ENCODE data around the gene ATP5IF1. TPM values are rescaled to one million over a fixed set of nuclear protein-coding genes. Genes with fewer than 3 reads are reported as not detected.

The ATP5IF1 gene
- total and polyA plus RNA-seq, 2 of the 8 experiments (the other 6 are each of a cell fraction or from before 2014, with no cell fraction given), result 198 to 242 TPM

- Histone ChIP-seq H2AK5ac (ENCODE audit: low read depth, low read length) (no peak overlapping the region), H2BK5ac (ENCODE audit: low read depth, low read length) (no peak overlapping the region), H3K27ac (ENCODE audit: low read depth, low read length) (no peak overlapping the region), H3K9ac (replicated peaks in 1 of 4; ENCODE audit: extremely low read depth in 1 of 4, low read depth in 3 of 4, low read length in 3 of 4) (no peak overlapping the region), H3K36me3 (ENCODE audit: control insufficient read depth in 2 of 4, insufficient read depth in 4 of 4, low read length in 3 of 4) (peaks cover 4 to 36% (median 24%) of the 10 kb centered on the region in 4 experiments; a peak in 7 of 8 replicates), H4K20me1 (replicated peaks in 1 of 2; ENCODE audit: control insufficient read depth in 1 of 2, insufficient read depth in 2 of 2, low read length in 2 of 2) (no peaks in the 10 kb centered on the region), H2BK120ac (replicated peaks; ENCODE audit: low read depth, low read length) (no peak overlapping the region), H4K91ac (replicated peaks; ENCODE audit: insufficient read length, low read length) (no peak overlapping the region), H3K23ac (ENCODE audit: insufficient read length) (no peak overlapping the region), H3K56ac (replicated peaks; ENCODE audit: insufficient read length, low read depth, low read length) (no peak overlapping the region), H3K79me2 (ENCODE audit: control insufficient read depth in 1 of 2, insufficient read depth in 2 of 2, low read length in 2 of 2) (peaks cover 10 to 36% of the 10 kb centered on the region in 2 experiments), H3K23me2 (ENCODE audit: low read depth, low read length) (peaks cover 5% of the 10 kb centered on the region; the same call in 1 of the 2 replicates), H3K4me1 (replicated peaks in 1 of 4; ENCODE audit: control insufficient read depth in 3 of 4, insufficient read depth in 4 of 4, low read length in 3 of 4) (no peaks in the 10 kb centered on the region), H2BK20ac (ENCODE audit: low read length) (no peak overlapping the region), H3K27me3 (replicated peaks in 1 of 4; ENCODE audit: control insufficient read depth in 3 of 4, extremely low read depth in 1 of 4, insufficient read depth in 3 of 4, low read length in 3 of 4) (no peaks in the 10 kb centered on the region), H3K18ac (ENCODE audit: extremely low read depth, low read length) (no peak overlapping the region), H2AFZ (ENCODE audit: low read length) (no peak overlapping the region), H4K8ac (ENCODE audit: extremely low read depth, insufficient read depth, low read length) (no peak overlapping the region), H4K5ac (ENCODE audit: insufficient read length, low read depth, low read length) (no peak overlapping the region), H3K4me2 (ENCODE audit: insufficient read depth in 1 of 2, low read depth in 2 of 2, low read length in 2 of 2) (no peak overlapping the region), H3K14ac (ENCODE audit: insufficient read length) (no peak overlapping the region), H3K9me3 (ENCODE audit: insufficient read depth in 2 of 2, low read depth in 1 of 2, low read length in 1 of 2) (no peaks in the 10 kb centered on the region), H3K4ac (replicated peaks; ENCODE audit: insufficient read length, low read depth, low read length) (no peak overlapping the region), H3K4me3 (ENCODE audit: extremely low read depth in 1 of 4, insufficient read depth in 2 of 4, low read depth in 3 of 4, low read length in 4 of 4) (no peak overlapping the region), H3K79me1 (ENCODE audit: low read depth, low read length) (peaks cover 3% of the 10 kb centered on the region; the same call in 1 of the 2 replicates), H2BK15ac (ENCODE audit: low read length) (no peak overlapping the region), H2BK12ac (ENCODE audit: low read depth, low read length) (no peak overlapping the region)
- ChIA-PET POLR2A (ENCODE audit: partially characterized antibody) (no interaction called here), CTCF (ENCODE audit: partially characterized antibody) (no interaction called here)
- DNase-seq (ENCODE audit: low read depth in 1 of 2, low spot score in 2 of 2), result no peak
- FAIRE-seq, result no peak
- TF ChIP-seq, protein P1, sequence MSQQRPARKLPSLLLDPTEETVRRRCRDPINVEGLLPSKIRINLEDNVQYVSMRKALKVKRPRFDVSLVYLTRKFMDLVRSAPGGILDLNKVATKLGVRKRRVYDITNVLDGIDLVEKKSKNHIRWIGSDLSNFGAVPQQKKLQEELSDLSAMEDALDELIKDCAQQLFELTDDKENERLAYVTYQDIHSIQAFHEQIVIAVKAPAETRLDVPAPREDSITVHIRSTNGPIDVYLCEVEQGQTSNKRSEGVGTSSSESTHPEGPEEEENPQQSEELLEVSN (IDR thresholded peaks at IDR 0.05), result no peak
- TF ChIP-seq POLR2A (IDR thresholded peaks at IDR 0.05; ENCODE audit: control extremely low read depth in 1 of 2, low read depth in 2 of 2, low read length in 2 of 2) (no peak), ZNF274 (IDR thresholded peaks at IDR 0.05; ENCODE audit: borderline replicate concordance, extremely low read depth, low read length) (no peak), CHD1 (IDR thresholded peaks at IDR 0.05; ENCODE audit: low read depth, low read length) (no peak), BRCA1 (IDR thresholded peaks at IDR 0.05; ENCODE audit: low read depth, low read length) (no peak), HDAC6 (IDR thresholded peaks at IDR 0.05; ENCODE audit: low read depth, low read length) (no peak), GABPA (IDR thresholded peaks at IDR 0.05; ENCODE audit: borderline replicate concordance, insufficient read depth, low read length) (no peak)
Measured at GRCh38 chr1:28229089-28229488, 6.8 kb upstream of the ATP5IF1 start.

Data from H1 (cell line).